Brain pericyte (primary cell): Measurements from ENCODE around the gene REV1.

ENCODE experiments used
- DNase-seq: peaks from one replicate; pipeline ENCODE4 v3.0.0-alpha.2; 2012; ENCODE audit warnings: low read depth, low spot score

The REV1 gene

DNA sequence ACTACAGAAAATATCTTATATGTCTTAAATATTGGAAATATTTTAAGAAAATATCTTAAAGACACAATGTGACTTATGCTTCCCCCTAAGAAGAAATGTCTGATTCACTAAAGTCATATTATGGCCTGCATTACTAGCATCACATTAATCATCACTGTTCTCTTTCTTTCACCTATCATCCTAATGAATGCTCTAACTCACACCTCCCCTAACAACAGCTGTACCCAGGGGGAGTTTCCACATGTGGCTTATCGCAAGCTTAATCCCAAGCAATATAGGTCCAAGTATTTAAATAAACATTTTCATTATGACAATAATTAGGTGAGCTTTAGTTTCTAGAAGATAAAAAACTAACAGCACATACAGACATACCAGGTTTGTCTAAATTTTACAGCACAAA is 39.6 kb downstream of the REV1 start:
- DNase-seq: no peak

DNA sequence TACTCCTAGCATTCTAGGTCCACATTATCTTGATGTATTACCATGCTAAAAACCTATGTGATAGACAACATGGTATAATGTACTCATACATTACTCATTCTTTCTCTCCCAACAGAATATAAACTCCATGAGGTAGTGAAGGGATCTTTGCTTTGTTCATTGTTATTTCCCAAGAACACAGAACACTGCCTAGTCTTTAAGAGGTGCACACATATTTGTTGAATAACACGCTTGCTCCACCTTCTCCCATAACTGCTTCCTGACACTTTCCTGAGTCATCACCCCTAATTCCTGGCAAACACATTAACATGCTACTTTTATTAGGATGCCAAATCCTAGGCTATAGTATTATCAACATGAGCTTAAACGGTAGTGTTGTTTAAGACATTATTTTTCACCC is 41.3 kb downstream of the REV1 start:
- no peak for DNase-seq

DNA sequence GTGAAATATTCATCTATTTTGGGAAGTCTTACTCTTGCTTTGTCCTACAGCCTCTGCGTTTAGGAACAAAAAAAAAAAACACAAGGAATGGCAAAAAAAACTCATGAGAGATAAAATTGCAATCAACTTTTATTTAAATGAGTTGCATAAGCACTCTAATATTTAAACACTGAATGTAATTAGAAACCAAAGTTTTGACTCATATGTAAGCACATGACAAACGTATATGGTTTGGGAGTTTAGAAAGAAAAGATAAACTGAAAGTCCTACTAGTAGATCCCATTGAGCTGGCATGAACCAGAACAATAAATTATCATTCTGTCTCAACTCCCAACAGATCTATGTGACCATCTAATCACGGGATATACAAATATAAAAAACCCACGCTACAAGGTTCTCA is 44.8 kb downstream of the REV1 start:
- no peak for DNase-seq

DNA sequence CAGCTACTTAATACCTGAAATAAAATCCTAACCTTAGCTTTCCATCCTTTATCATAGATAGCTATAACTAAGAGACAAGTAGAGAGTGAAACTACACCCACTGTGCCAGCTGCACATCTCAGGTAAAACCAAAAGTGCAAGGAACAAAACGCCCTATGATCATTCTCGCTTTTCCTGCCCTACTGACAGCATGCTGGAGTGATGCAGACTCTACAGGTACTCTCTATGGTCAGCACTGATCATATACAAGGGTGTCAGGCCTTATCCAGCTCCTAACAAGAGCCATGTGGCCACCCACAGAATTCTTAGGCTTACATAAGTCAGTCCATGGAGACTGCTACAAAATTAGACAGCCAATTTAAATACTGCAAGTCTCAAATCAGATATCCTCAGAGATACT is 45.6 kb downstream of the REV1 start:
- DNase-seq: no peak

DNA sequence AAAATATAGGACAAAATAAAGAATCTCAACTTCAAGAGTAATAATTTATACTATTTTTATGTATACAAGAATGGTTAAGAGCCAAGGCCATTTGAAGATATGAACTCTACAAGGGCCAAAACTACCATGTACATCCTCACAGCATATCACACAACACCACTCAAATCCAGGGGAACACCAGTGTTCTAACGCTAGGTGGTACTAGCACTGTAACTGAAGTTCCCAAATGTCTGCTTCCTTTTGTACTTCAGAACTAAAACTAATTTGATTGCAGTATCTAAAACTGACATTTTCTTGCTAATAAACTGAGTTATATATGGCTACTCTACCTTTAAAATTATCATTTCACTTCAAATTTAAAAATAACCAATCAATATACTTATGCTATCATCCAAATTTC is 47.0 kb downstream of the REV1 start:
- DNase-seq: no peak

- no peak for DNase-seq
Measured at GRCh38 chr2:99439971-99440505, 49.8 kb downstream of the REV1 start.

- DNase-seq: no peak
Measured at GRCh38 chr2:99436874-99437273, 52.9 kb downstream of the REV1 start.

DNA sequence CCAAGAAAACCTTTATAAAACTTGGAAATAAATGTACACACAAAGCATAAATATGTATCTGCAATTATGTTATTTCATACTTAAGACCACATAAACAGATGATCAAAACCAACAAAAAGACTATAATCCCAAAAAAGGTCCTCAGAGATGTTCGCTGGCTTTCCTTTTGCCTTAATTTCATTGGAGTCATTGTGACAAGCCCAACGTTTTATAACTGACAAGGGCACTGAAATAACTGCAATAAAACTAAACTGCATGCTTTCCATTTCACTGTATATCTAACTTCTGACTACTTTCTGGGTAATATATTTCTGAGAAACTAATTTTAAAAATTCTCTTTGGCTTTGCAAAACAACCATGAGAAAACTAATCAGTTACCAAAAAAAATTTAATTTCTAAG is 56.5 kb downstream of the REV1 start:
- DNase-seq: no peak

DNA sequence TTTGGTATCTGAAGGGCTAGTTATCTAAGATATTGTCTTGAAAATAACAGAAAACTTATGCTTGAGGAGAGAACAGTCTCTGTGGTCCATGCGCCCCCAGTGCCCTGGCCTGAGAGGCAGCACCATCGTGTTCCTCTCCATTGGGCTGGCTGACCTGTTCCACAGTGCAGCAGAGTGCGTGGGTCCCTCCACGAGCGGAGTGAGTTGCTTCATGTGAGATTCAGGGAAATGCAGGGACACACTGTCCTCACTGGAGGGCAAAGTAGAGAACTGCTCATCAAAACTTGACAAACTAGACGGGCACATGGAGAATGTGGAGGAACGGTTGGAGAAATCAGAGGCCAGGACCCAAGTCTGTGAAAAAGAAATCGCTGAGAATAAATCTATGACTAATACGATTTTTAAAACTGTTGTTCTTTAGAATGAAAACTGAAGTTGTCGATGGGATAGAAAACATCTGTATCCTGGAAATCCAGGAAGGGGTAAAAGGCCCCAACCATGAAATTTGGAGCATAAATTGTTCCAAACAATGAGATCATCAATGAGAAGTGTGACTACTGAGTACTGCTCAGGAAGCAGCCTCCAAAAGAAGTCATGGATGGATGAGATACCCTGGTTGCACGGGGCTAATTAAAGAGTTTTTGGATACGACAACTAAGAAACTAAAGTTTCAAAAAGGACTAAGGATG is 58.1 kb downstream of the REV1 start:
- DNase-seq: no peak

- peak; percentile 13 for DNase-seq
Measured at GRCh38 chr2:99430614-99431291, 59.1 kb downstream of the REV1 start.

- peak; percentile 12 for DNase-seq
Measured at GRCh38 chr2:99425022-99425421, 64.8 kb downstream of the REV1 start.

DNA sequence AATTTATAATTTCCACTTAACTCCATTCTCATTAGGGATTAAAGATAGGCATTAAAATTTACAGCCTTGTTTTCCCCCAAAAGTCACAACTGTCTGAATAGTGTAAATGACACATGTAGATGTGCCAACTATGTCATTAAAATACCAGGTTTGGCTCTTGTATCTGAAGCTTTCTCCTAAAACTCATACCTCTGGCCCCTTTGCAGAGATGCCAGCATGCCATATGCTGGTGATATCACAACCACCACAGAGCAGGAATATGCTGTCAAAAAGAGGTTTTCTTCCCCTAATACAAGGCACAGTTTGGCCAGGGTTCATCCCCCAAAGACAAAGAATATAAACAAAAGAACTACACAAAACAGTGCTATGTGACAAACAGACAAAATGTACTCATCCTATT is 65.4 kb downstream of the REV1 start:
- no peak for DNase-seq

DNA sequence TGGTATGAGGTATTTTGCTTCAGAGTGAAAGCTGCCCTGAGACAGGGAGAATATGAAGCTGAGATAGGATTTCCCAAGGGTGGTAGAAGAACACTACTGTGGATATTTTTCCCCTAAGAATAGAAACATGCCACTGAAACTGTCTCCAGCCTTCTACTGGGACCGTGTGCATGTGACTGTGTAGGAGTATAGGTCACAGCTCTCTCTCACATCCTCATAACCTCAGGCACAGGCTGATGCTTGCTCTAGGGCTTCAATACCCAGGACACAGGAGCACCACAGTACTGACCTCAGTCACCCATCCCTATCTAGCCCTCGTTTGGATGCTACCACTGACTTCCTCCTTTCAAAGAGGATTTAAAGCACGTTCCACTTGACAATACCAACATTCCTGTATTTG is 67.2 kb downstream of the REV1 start:
- no peak for DNase-seq

DNA sequence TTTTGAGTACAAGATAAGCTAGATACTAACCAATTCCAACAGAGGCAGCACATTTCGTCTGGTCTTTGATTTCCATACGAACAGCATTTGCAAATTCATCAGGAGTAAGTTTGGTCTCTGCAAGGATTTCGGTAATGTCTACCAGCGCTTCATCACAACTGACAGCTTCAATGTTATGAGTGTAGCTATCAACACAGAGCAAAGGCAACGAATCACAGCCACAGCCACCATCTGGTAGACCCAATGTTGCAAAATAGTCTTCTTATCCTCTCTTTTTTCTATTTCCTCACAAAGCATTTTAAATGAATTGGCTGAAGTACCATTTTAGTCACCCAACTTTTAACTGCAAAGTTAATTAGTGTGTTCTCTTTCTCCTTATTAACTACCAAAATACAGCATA is 68.3 kb downstream of the REV1 start:
- DNase-seq: no peak

GRCh38 chr2:99420751-99421299 is 69.0 kb downstream of the REV1 start:
- DNase-seq: peak; percentile 18

DNA sequence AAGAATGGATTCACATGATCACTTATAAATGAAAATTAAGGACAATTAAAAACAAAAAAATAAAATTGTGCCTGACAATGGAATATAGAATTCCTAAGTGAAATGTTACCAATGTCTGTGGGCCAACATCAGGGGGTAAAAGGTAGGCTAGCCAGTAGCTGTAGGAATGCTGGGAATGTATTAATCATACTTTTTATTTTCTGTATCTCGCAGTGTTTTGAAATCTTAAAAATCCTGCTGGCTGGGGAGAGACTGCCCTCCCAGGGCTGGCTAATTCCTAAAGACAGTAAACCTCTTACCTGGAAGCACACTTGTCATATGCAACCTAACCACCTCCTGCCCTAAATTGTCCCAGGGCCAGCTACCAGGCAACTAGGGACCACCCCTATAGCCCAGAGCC is 69.8 kb downstream of the REV1 start:
- no peak for DNase-seq

DNA sequence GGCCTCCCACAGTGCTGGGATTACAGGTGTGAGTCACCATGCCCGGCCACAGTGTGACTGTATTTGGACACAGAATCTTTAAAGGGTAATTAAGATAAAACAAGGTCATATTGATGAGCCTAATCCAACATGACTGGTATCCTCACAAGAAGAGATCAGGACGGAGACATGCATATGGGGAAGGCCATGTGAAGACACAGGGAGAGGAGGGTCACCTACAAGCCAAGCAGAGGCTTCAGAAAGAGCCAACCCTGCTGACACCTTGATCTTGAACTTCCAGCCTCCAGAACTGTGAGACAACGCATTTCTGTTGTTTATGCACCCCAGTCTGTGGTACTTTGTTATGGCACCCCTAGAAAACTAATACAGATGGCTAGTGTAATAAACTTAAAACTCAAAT is 72.4 kb downstream of the REV1 start:
- no peak for DNase-seq

DNA sequence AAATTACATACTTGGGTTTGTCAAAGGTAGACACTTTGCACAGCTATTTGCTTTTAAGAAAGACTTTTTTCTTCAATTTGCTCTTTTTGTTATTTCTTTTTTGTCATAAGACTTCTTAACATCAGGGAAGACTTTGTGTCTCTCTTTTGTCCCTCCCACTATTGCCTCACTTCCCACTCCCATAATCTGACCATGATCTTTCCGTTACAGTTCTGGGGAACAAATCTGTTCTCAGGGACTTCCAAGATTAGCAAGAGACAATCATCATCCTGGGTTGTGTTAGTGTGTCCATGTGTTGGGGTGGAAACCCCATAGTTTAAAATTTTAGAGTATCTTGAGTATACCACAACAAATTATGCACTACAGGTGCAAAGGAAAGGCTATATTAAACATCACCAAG is 75.3 kb downstream of the REV1 start:
- DNase-seq: no peak

GRCh38 chr2:99410276-99410675 is 79.5 kb downstream of the REV1 start:
- no peak for DNase-seq

DNA sequence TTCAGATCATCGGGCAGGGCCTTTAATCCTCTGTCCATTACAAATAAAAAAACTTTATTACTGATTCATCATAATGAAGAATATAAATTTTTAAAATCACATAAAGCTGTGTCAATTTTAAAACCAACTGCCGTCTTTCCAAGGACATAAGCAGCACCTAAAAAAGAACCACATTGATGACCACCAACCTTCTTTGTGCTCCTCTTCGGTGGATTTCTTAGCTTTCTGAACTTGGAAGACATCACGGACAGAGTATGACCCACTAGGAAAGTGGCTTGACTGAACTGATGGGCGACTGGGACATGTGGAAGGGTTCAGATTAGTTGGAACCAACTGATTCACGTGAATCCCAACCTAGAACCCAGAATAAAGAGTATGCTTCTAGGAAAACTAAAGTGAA is 83.7 kb downstream of the REV1 start:
- no peak for DNase-seq

- no peak for DNase-seq
Measured at GRCh38 chr2:99404797-99405669, 84.8 kb downstream of the REV1 start.
